Measurements from ENCODE around the gene RGL2.
A peak's percentile ranks its signal among the peaks of the same experiment; 100 is the strongest.
"Not testable (repeated sequence)": the region's sequence is repeated elsewhere in the genome, so short reads cannot be mapped to it uniquely, and the experiment has no call there.

RGL2 gene

GRCh38 chr6:33273924-33274902, 24.5 kb downstream of the RGL2 start:
- DNase-seq (ENCODE audit: low spot score): no peak

GRCh38 chr6:33273129-33273923, 25.4 kb downstream of the RGL2 start:
- no peak for DNase-seq (ENCODE audit: low spot score)

- no peak for DNase-seq (ENCODE audit: low spot score)
Observed at GRCh38 chr6:33272275-33273128, 26.2 kb downstream of the RGL2 start.

GRCh38 chr6:33271468-33272274, 27.1 kb downstream of the RGL2 start, which contains the start of the genes RPS18 and VPS52:
Gene RPS18, plus strand, starts transcription at chr6:33272075. Its CDS starts 45 bp downstream, at chr6:33272120.
Gene VPS52, minus strand, starts transcription at chr6:33271876. Its CDS starts 201 bp downstream, at chr6:33271675.
- DNase-seq (ENCODE audit: low spot score): peak; percentile 88

- no peak for DNase-seq (ENCODE audit: low spot score)
Observed at GRCh38 chr6:33271117-33271467, 27.6 kb downstream of the RGL2 start.

- no peak for DNase-seq (ENCODE audit: low spot score)
Observed at GRCh38 chr6:33264015-33264414, 34.7 kb downstream of the RGL2 start.

- not testable (repeated sequence) for DNase-seq (ENCODE audit: low spot score)
Observed at GRCh38 chr6:33262490-33262889, 36.3 kb downstream of the RGL2 start.

GRCh38 chr6:33259032-33259431, 39.7 kb downstream of the RGL2 start:
- DNase-seq (ENCODE audit: low spot score): no peak

- DNase-seq (ENCODE audit: low spot score): no peak
Observed at GRCh38 chr6:33254591-33254990, 44.2 kb downstream of the RGL2 start.

- DNase-seq (ENCODE audit: low spot score): no peak
Observed at GRCh38 chr6:33252759-33253158, 46.0 kb downstream of the RGL2 start.

- no peak for DNase-seq (ENCODE audit: low spot score)
Observed at GRCh38 chr6:33251395-33252012, 47.2 kb downstream of the RGL2 start.

- DNase-seq (ENCODE audit: low spot score): no peak
Observed at GRCh38 chr6:33250731-33251130, 48.0 kb downstream of the RGL2 start.

GRCh38 chr6:33249732-33250630, 48.8 kb downstream of the RGL2 start:
- DNase-seq (ENCODE audit: low spot score): peak; percentile 62

- peak; percentile 93 for DNase-seq (ENCODE audit: low spot score)
Observed at GRCh38 chr6:33248932-33249731, 49.6 kb downstream of the RGL2 start.

GRCh38 chr6:33248643-33248931, 50.2 kb downstream of the RGL2 start:
- DNase-seq (ENCODE audit: low spot score): peak; percentile 41

GRCh38 chr6:33247977-33248642, 50.6 kb downstream of the RGL2 start:
- peak; percentile 85 for DNase-seq (ENCODE audit: low spot score)

- DNase-seq (ENCODE audit: low spot score): no peak
Observed at GRCh38 chr6:33243476-33243875, 55.3 kb downstream of the RGL2 start.

- no peak for DNase-seq (ENCODE audit: low spot score)
Observed at GRCh38 chr6:33241968-33242367, 56.8 kb downstream of the RGL2 start.
